HepG2 (cell line): ENCODE data around the gene SARS2. TPM values are rescaled to one million over a fixed set of nuclear protein-coding genes. Genes with fewer than 3 reads are reported as not detected.

Experiments used
- ATAC-seq: fragments of 200-7000 bp; cut with Tn5 transposase; 3 replicates; pipeline ENCODE4 v1.9.1; 2020; ENCODE audit warnings: mild to moderate bottlenecking, moderate library complexity
- BruUV-seq: library from RNA; stranded (reverse); fragments of 400-500 nt; replicated peaks from 2 replicates; lab custom pipeline; 2021; lab: Mats Ljungman, UMichigan
- CTCF ChIA-PET: fragments of 300-600 bp; formaldehyde crosslinking; extraction: SDS; loops from one replicate; lab custom pipeline; 2021; ENCODE audit warnings: low total read pairs, inconsistent platforms, low intra/inter-chr PET ratio; lab: Yijun Ruan, JAX
- POLR2A ChIA-PET: fragments of 350-600 bp; sonication (Branson Sonifier 250); formaldehyde crosslinking; loops from one replicate; lab custom pipeline; 2020; ENCODE audit warnings: antibody characterized with exemption, inconsistent platforms; lab: Yijun Ruan, JAX
- DNase-seq: peaks from one replicate; pipeline ENCODE4 v3.0.0-alpha.2; 2015; ENCODE audit warnings: low spot score
- FAIRE-seq: peaks from 3 replicates; lab custom pipeline; 2011; peaks lifted over from hg19 to GRCh38; lab: Jason Lieb, UNC
- H2AFZ ChIP-seq: one replicate; pipeline ENCODE4 v1.6.1; 2011; ENCODE audit warnings: low read length, inconsistent platforms
- H3K27ac ChIP-seq: fragments of 300-600 bp; 3 replicates; pipeline ENCODE4 v1.8.0; 2011; ENCODE audit warnings: mixed run types, mild to moderate bottlenecking, mixed read lengths, low read length, inconsistent platforms; ENCODE audit not compliant: insufficient read depth; ENCODE audit errors: extremely low read length
- H3K27me3 ChIP-seq, 2 experiments: fragments of 200-600 bp in 1 of 2; 2 replicates in 1 of 2; 3 replicates in 1 of 2; pipeline versions ENCODE4 v1.6.0 to v1.8.0; 2011; ENCODE audit warnings: low read length in 2 of 2, mild to moderate bottlenecking in 2 of 2, moderate library complexity in 2 of 2, inconsistent platforms in 1 of 2; ENCODE audit not compliant: insufficient read depth in 2 of 2, control insufficient read depth in 1 of 2
- H3K36me3 ChIP-seq, 2 experiments: fragments of 200-600 bp in 1 of 2; replicated peaks in 1 of 2; 2 replicates in 1 of 2; 3 replicates in 1 of 2; pipeline versions ENCODE4 v1.5.1 to v1.8.0; 2011; ENCODE audit warnings: low read length in 2 of 2, inconsistent platforms in 1 of 2; ENCODE audit not compliant: insufficient read depth in 2 of 2, control insufficient read depth in 1 of 2
- H3K4me1 ChIP-seq: 2 replicates; pipeline ENCODE4 v1.5.1; 2012; ENCODE audit warnings: low read length, inconsistent platforms; ENCODE audit not compliant: insufficient read depth
- H3K4me2 ChIP-seq: 2 replicates; pipeline ENCODE4 v1.6.0; 2011; ENCODE audit warnings: low read depth, low read length, inconsistent platforms
- H3K4me3 ChIP-seq, 3 experiments: fragments of 200-600 bp in 1 of 3; sonication (generic), shearing (Covaris generic) in 1 of 3; replicated peaks in 1 of 3; 2 replicates each; pipeline ENCODE4 v1.5.1; 2011 to 2016; ENCODE audit warnings: low read length in 3 of 3, inconsistent platforms in 2 of 3, low read depth in 2 of 3, mild to moderate bottlenecking in 2 of 3, control low read depth in 1 of 3, mixed read lengths in 1 of 3; ENCODE audit not compliant: insufficient read depth in 1 of 3
- H3K79me2 ChIP-seq: one replicate; pipeline ENCODE4 v1.6.1; 2011; ENCODE audit warnings: low read length, inconsistent platforms; ENCODE audit not compliant: insufficient read depth
- H3K9ac ChIP-seq: 2 replicates; pipeline ENCODE4 v1.6.0; 2011; ENCODE audit warnings: mild to moderate bottlenecking, low read depth, low read length, inconsistent platforms; ENCODE audit not compliant: insufficient read depth
- H3K9me3 ChIP-seq: 2 replicates; pipeline ENCODE4 v1.5.1; 2012; ENCODE audit warnings: mild to moderate bottlenecking, low read length
- H4K20me1 ChIP-seq: 2 replicates; pipeline ENCODE4 v1.6.0; 2011; ENCODE audit warnings: inconsistent platforms, mild to moderate bottlenecking, low read length, moderate library complexity; ENCODE audit not compliant: insufficient read depth
- BCL3 ChIP-seq: sonication (generic); formaldehyde crosslinking; IDR thresholded peaks from 2 replicates; pipeline ENCODE4 v1.5.1; 2020; ENCODE audit warnings: mild to moderate bottlenecking, missing genetic modification reagents, moderate library complexity
- HDAC2 ChIP-seq: sonication (generic); formaldehyde crosslinking; IDR thresholded peaks from 2 replicates; pipeline ENCODE4 v1.4.0; 2020; ENCODE audit warnings: missing genetic modification reagents
- HNF4G ChIP-seq, 2 experiments: sonication (generic) in 1 of 2; formaldehyde crosslinking in 1 of 2; IDR thresholded peaks; 2 replicates each; pipeline versions ENCODE4 v1.4.0 to v1.6.1; 2011 to 2020; ENCODE audit warnings: borderline replicate concordance in 2 of 2, low read depth in 2 of 2, mild to moderate bottlenecking in 2 of 2, low read length in 1 of 2, missing genetic modification reagents in 1 of 2, moderate library complexity in 1 of 2
- HOXD1 ChIP-seq: sonication (generic); formaldehyde crosslinking; IDR thresholded peaks from 2 replicates; pipeline ENCODE4 v1.5.0; 2020; ENCODE audit warnings: missing genetic modification reagents
- PBX3 ChIP-seq: sonication (generic); formaldehyde crosslinking; IDR thresholded peaks from 2 replicates; pipeline ENCODE4 v1.8.1; 2023; ENCODE audit warnings: missing genetic modification reagents, inconsistent platforms, borderline replicate concordance
- SAFB2 ChIP-seq: sonication (generic); formaldehyde crosslinking; IDR thresholded peaks from 2 replicates; pipeline ENCODE4 v1.5.1; 2020; ENCODE audit warnings: missing genetic modification reagents, low read depth, mild to moderate bottlenecking, borderline replicate concordance
- ZNF354B ChIP-seq: sonication (generic); formaldehyde crosslinking; IDR thresholded peaks from 2 replicates; pipeline ENCODE4 v1.8.0; 2022; ENCODE audit warnings: mild to moderate bottlenecking, missing genetic modification reagents
- ZNF670 ChIP-seq: sonication (generic); formaldehyde crosslinking; IDR thresholded peaks from 2 replicates; pipeline ENCODE4 v1.8.0; 2022; ENCODE audit warnings: mild to moderate bottlenecking, missing genetic modification reagents, borderline replicate concordance
- WGBS: methylation state at CpG from one replicate; pipeline ENCODE4 v1.1.6; 2017; ENCODE audit warnings: low lambda C conversion rate; 5-methylcytosine and 5-hydroxymethylcytosine counted together
- in situ Hi-C: cut with HindIII; loops from 2 replicates; pipeline ENCODE4 v1.10.0; 2017; ENCODE audit warnings: low pct_unique_long_range_greater_than_20kb; ENCODE audit not compliant: extremely low pct_ligation_motif_present
- intact Hi-C: fragments of 100-400 bp; cut with micrococcal nuclease; formaldehyde crosslinking; loops from one replicate; pipeline ENCODE4 v1.10.0; 2022; ENCODE audit not compliant: unreplicated experiment
- polyA plus RNA-seq, 8 experiments: library from polyadenylated mRNA; depleted of rRNA in 3 of 8; stranded (reverse) in 7 of 8; unstranded in 1 of 8; fragments of >200 nt; fragmentation: Illumina TruSeq in 4 of 8; extraction: Trizol in 4 of 8; gene quantifications; 2 replicates each; pipeline versions ENCODE4 v1.2.1 to v1.2.3, GENCODE V29; 2011 to 2016; ENCODE audit warnings: low read depth in 4 of 8, missing spikeins in 1 of 8, mixed read lengths in 1 of 8; ENCODE audit not compliant: insufficient read depth in 1 of 8
- total RNA-seq, 5 experiments: library from RNA; depleted of rRNA; stranded (reverse); fragments of >200 nt; fragmentation: Illumina TruSeq; extraction: Trizol; gene quantifications; 2 replicates each; pipeline ENCODE4 v1.2.3, GENCODE V29; 2016; ENCODE audit warnings: low read depth in 1 of 5

SARS2 gene
- total and polyA plus RNA-seq, 2 of the 13 experiments (the other 11 are each of a cell fraction or from before 2014, with no cell fraction given): 40.0 to 48.6 TPM

DNA sequence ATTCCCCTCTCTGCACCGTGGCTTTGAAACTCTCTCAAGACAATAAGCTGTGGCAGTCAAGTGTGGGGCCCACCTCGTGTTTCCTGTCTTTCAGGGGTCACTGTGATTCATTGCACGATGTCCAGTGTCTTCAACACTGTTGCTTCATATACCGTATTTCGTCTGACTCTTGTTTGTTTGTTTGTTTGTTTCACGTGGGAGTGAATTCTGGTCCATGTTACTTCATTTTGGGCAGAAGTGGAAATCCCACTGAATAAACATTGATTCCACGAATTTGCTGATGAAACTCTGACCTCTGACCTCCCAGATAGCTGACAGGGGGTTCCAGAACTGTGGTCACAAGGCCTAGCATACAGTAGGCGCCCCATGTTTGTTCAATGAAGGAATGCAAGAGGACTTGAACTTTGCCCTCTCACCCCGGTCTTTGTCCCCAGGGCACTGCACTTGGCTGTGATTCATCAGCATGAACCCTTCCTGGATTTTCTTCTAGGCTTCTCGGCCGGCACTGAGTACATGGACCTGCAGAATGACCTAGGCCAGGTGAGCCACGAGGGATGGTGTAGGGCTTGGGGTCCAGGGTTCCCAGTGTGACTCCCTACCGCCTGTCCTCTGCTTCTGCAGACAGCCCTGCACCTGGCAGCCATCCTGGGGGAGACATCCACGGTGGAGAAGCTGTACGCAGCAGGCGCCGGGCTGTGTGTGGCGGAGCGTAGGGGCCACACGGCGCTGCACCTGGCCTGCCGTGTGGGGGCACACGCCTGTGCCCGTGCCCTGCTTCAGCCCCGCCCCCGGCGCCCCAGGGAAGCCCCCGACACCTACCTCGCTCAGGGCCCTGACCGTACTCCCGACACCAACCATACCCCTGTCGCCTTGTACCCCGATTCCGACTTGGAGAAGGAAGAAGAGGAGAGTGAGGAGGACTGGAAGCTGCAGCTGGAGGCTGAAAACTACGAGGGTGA lies 25.7 kb downstream of the SARS2 start (continued):
- TF ChIP-seq PBX3 (CRISPR knock-in tag) (no peak), HNF4G (IDR thresholded peaks at IDR 0.05; ENCODE audit: borderline replicate concordance, low read depth, low read length) (peak; percentile 57; the same call in 1 of the 2 replicates), HNF4G (CRISPR knock-in tag; IDR thresholded peaks at IDR 0.05; ENCODE audit: borderline replicate concordance, low read depth) (no peak)
- TF ChIP-seq, all 625 proteins: peak for 10

DNA sequence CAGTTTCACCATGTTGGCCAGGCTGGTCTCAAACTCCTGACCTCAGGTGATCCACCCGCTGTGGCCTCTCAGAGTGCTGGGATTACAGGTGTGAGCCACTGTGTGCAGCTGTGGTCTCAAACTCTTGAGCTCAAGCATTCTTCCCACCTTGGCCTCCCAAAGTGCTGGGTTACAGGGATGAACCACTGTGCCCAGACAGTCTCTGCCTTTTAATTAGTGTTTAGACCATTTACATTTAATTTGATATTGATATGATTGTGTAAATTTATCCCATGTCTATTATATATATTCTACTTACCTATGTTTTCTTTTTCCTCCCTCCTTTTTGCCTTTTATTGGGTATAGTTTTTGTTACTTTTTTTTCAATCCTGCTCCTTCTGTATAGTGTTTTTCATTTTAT lies 28.9 kb downstream of the SARS2 start:
- TF ChIP-seq SAFB2 (CRISPR knock-in tag) (no peak), HOXD1 (no peak), ZNF670 (CRISPR knock-in tag) (no peak), BCL3 (CRISPR knock-in tag) (no peak), ZNF354B (CRISPR knock-in tag) (peak; percentile 87; the same call in 1 of the 2 replicates), HDAC2 (CRISPR knock-in tag) (no peak)
- ChIA-PET POLR2A (interaction anchor here (2.2 to 2.5 kb wide), 2 partner anchors 50 to 70 kb away, joined by 16 to 21 read pairs; partner anchors contain the start of gene ECH1), CTCF (no interaction called here)
- no peaks in the 10 kb centered on the region for H4K20me1 ChIP-seq
- no peak overlapping the region for H3K27ac ChIP-seq
- intact Hi-C loops: no loop called here
- H3K4me3 ChIP-seq: no peak overlapping the region
- H3K4me1 ChIP-seq: peaks cover 37% of the 10 kb centered on the region
- H3K4me2 ChIP-seq: peak overlapping the region; percentile 79; the same call in 1 of the 2 replicates
- no peaks in the 10 kb centered on the region; a peak in 1 of 5 replicates for H3K27me3 ChIP-seq
- ATAC-seq (no peak), DNase-seq (no peak), FAIRE-seq (no peak)
- no TSS peak for BruUV-seq
- no peak overlapping the region for H3K9ac ChIP-seq
- 100% methylated on average over 1 of the region's 1 CpG for WGBS
- peaks cover 1% of the 10 kb centered on the region for H3K79me2 ChIP-seq
- in situ Hi-C loops: loop anchor here (25.0 kb wide), 1 partner anchor 164 kb away; the partner anchor contains the start of gene CAPN12
- peaks cover 4 to 12% of the 10 kb centered on the region in 2 experiments; a peak in 3 of 5 replicates for H3K36me3 ChIP-seq
- no peak overlapping the region for H2AFZ ChIP-seq
- H3K9me3 ChIP-seq: no peaks in the 10 kb centered on the region
